Measurements from ENCODE around the gene CNTNAP2.

DNA sequence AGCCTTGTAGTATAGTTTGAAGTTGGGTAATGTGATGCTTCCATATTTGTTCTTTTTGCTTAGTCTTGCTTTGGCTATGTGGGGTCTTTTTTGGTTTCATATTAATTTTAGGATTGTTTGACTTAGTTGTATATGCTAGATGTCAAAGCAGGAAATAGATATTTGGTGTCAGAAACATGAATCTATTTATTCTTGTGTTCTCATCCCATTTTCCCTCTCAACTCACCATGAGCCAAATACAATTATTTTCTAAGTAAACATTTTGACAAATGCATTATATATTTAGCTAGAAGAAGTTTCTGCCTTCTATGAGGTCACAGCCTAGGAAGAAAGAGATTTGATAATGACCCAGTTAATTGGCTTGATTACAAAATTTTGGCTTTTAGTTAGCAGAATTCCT, 1313.4 kb downstream of the CNTNAP2 start:
- TF ChIP-seq SPI1 (IDR thresholded peaks at IDR 0.05; ENCODE audit: low read depth, low read length) (no peak), POLR2A (IDR thresholded peaks at IDR 0.05; ENCODE audit: low read depth, low read length) (no peak)
